Effector memory CD4-positive, alpha-beta T cell (primary cell): ENCODE data around the gene JAK3.

Source experiments
- DNase-seq, 3 donors: peaks; one replicate each; pipeline ENCODE4 v3.0.0-alpha.2; 2020
- H3K27ac ChIP-seq: 2 replicates; pipeline ENCODE4 v1.7.0; 2013; ENCODE audit warnings: mild to moderate bottlenecking, low read length, moderate library complexity; ENCODE audit not compliant: insufficient read depth, poor library complexity, severe bottlenecking
- H3K27me3 ChIP-seq: replicated peaks from 2 replicates; pipeline ENCODE4 v1.7.0; 2013; ENCODE audit warnings: mild to moderate bottlenecking, low read length; ENCODE audit not compliant: insufficient read depth, control insufficient read depth, poor library complexity, severe bottlenecking
- H3K36me3 ChIP-seq: 2 replicates; pipeline ENCODE4 v1.7.0; 2013; ENCODE audit warnings: mild to moderate bottlenecking, low read length, moderate library complexity; ENCODE audit not compliant: control insufficient read depth, insufficient read depth
- H3K4me1 ChIP-seq: 2 replicates; pipeline ENCODE4 v1.7.0; 2013; ENCODE audit warnings: low read length, mild to moderate bottlenecking; ENCODE audit not compliant: control insufficient read depth, insufficient read depth, poor library complexity, severe bottlenecking
- H3K4me3 ChIP-seq: 2 replicates; pipeline ENCODE4 v1.7.0; 2013; ENCODE audit warnings: low read length, low read depth, mild to moderate bottlenecking; ENCODE audit not compliant: insufficient read depth, poor library complexity, severe bottlenecking
- H3K9me3 ChIP-seq: 2 replicates; pipeline ENCODE4 v1.7.0; 2013; ENCODE audit warnings: mild to moderate bottlenecking, low read length, moderate library complexity; ENCODE audit not compliant: control insufficient read depth

Gene JAK3

GRCh38 chr19:17826508-17827056 lies 21.2 kb downstream of the JAK3 start:
- Histone ChIP-seq H3K27me3 (no peaks in the 10 kb centered on the region), H3K9me3 (no peaks in the 10 kb centered on the region), H3K27ac (no peak overlapping the region), H3K4me1 (no peaks in the 10 kb centered on the region), H3K4me3 (no peak overlapping the region), H3K36me3 (peaks cover 38% of the 10 kb centered on the region)
- DNase-seq: no peak

GRCh38 chr19:17824339-17824738 lies 23.4 kb downstream of the JAK3 start:
- Histone ChIP-seq H3K27ac (no peak overlapping the region), H3K4me3 (no peak overlapping the region), H3K27me3 (no peaks in the 10 kb centered on the region), H3K4me1 (no peaks in the 10 kb centered on the region), H3K36me3 (peaks cover 19% of the 10 kb centered on the region), H3K9me3 (no peaks in the 10 kb centered on the region)
- DNase-seq: no peak

DNA sequence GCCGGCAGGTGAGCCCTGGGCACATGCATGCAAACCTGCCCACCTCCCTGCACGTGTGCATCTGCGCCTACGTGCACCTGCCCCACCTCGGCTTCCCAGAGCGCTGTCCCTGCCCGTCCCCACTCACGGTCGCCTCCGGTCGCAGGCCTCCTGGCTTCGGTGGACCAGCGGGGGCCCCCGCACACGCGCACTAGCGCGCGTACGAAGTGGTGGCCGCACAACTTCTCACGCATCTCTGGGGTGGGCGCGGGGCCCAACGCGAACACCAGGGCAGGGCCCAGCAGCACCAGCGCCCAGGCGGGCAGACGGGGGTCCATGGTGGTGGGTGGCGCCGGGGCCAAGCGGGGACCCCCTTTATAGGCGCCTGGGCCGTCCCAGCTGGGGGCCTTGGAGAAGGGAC lies 26.6 kb downstream of the JAK3 start, which contains the start of gene INSL3:
TSS of gene INSL3 (minus strand) at position 330 of the 400 bp plus-strand sequence. CDS start at position 317, 13 bp downstream.
- DNase-seq: no peak
- no peaks in the 10 kb centered on the region for H3K9me3 ChIP-seq

GRCh38 chr19:17817668-17818363 lies 30.0 kb downstream of the JAK3 start:
- DNase-seq: no peak
- Histone ChIP-seq H3K9me3 (no peaks in the 10 kb centered on the region), H3K4me3 (no peak overlapping the region), H3K4me1 (no peaks in the 10 kb centered on the region), H3K27me3 (no peaks in the 10 kb centered on the region), H3K36me3 (no peaks in the 10 kb centered on the region), H3K27ac (no peak overlapping the region)

More for the DNA sequence above, 26.6 kb downstream of the JAK3 start, which contains the start of gene INSL3:
- no peaks in the 10 kb centered on the region for H3K27me3 ChIP-seq
- no peak within 1 kb of the TSS for H3K4me3 ChIP-seq
- peaks cover 5% of the 10 kb centered on the region for H3K36me3 ChIP-seq
- H3K27ac ChIP-seq: no peak within 1 kb of the TSS
- no peaks in the 10 kb centered on the region for H3K4me1 ChIP-seq

DNA sequence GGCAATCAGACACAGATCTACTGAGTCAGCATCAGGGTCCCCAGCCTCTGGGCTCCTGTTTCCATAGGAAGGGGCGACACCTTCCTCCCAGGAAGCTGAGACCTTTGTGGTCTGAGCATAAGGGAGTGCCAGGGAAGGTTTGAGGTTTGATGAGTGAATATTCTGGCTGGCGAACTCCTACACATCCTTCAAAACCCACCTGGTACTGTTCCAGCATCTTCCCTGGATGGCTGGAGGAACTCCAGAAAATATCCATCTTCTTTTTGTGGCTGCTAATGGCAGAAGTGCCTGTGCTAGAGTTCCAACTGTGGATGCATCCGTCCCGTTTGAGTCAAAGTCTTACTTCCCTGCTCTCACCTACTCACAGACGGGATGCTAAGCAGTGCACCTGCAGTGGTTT lies 35.7 kb downstream of the JAK3 start:
- H3K27ac ChIP-seq: no peak overlapping the region
- no peak for DNase-seq
- no peak overlapping the region for H3K4me3 ChIP-seq
- H3K4me1 ChIP-seq: no peaks in the 10 kb centered on the region
- no peaks in the 10 kb centered on the region for H3K9me3 ChIP-seq
- H3K36me3 ChIP-seq: no peaks in the 10 kb centered on the region
- no peaks in the 10 kb centered on the region for H3K27me3 ChIP-seq

DNA sequence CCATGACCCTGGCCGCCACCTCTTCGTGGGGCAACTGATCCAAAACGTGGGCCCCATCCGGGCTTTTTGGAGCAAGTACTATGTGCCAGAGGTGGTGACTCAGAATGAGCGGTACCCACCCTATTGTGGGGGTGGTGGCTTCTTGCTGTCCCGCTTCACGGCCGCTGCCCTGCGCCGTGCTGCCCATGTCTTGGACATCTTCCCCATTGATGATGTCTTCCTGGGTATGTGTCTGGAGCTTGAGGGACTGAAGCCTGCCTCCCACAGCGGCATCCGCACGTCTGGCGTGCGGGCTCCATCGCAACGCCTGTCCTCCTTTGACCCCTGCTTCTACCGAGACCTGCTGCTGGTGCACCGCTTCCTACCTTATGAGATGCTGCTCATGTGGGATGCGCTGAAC lies 36.1 kb downstream of the JAK3 start:
- H3K4me3 ChIP-seq: no peak overlapping the region

GRCh38 chr19:17811103-17811502 lies 36.7 kb downstream of the JAK3 start:
- H3K27ac ChIP-seq: no peak overlapping the region
- H3K27me3 ChIP-seq: no peaks in the 10 kb centered on the region
- DNase-seq: no peak

More for the DNA sequence above, 36.1 kb downstream of the JAK3 start:
- no peaks in the 10 kb centered on the region for H3K4me1 ChIP-seq
- H3K9me3 ChIP-seq: no peaks in the 10 kb centered on the region
- no peak for DNase-seq
- H3K36me3 ChIP-seq: no peaks in the 10 kb centered on the region
- H3K27me3 ChIP-seq: no peaks in the 10 kb centered on the region
- H3K27ac ChIP-seq: no peak overlapping the region

DNA sequence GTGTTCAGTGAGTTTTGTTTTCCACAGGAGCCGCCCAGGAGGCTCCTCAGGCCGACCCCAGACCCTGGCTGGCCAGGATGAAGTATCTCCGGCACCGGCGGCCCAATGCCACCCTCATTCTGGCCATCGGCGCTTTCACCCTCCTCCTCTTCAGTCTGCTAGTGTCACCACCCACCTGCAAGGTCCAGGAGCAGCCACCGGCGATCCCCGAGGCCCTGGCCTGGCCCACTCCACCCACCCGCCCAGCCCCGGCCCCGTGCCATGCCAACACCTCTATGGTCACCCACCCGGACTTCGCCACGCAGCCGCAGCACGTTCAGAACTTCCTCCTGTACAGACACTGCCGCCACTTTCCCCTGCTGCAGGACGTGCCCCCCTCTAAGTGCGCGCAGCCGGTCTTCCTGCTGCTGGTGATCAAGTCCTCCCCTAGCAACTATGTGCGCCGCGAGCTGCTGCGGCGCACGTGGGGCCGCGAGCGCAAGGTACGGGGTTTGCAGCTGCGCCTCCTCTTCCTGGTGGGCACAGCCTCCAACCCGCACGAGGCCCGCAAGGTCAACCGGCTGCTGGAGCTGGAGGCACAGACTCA lies 40.0 kb downstream of the JAK3 start:
- DNase-seq: no peak
- no peak overlapping the region for H3K4me3 ChIP-seq
- no peak overlapping the region for H3K27ac ChIP-seq
- no peaks in the 10 kb centered on the region for H3K9me3 ChIP-seq
- peaks cover 7% of the 10 kb centered on the region for H3K4me1 ChIP-seq
- H3K36me3 ChIP-seq: no peaks in the 10 kb centered on the region
- no peaks in the 10 kb centered on the region for H3K27me3 ChIP-seq

More at GRCh38 chr19:17811103-17811502, 36.7 kb downstream of the JAK3 start:
- Histone ChIP-seq H3K9me3 (no peaks in the 10 kb centered on the region), H3K36me3 (no peaks in the 10 kb centered on the region), H3K4me1 (no peaks in the 10 kb centered on the region), H3K4me3 (no peak overlapping the region)

DNA sequence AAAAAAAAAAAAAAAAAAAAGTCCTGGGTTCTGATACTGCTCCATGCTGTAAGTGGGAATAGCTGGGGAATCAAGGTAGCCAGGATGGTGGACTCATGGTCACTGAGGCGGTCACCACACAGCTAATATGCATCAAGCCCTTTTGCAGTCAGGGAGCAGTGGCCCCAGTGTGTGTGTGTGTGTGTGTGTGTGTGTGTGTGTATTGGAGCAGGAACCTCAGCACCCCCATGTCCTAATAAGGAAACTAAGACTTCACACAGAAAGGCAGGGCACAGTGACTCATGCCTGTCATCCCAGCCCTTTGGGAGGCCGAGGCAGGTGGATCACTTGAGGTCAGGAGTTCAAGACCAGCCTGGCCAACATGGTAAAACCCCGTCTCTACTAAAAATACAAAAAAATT lies 40.8 kb downstream of the JAK3 start:
- DNase-seq: no peak
- H3K27ac ChIP-seq: no peak overlapping the region
- H3K9me3 ChIP-seq: no peaks in the 10 kb centered on the region
- no peaks in the 10 kb centered on the region for H3K36me3 ChIP-seq
- H3K4me1 ChIP-seq: peaks cover 15% of the 10 kb centered on the region
- H3K27me3 ChIP-seq: no peaks in the 10 kb centered on the region
- no peak overlapping the region for H3K4me3 ChIP-seq

DNA sequence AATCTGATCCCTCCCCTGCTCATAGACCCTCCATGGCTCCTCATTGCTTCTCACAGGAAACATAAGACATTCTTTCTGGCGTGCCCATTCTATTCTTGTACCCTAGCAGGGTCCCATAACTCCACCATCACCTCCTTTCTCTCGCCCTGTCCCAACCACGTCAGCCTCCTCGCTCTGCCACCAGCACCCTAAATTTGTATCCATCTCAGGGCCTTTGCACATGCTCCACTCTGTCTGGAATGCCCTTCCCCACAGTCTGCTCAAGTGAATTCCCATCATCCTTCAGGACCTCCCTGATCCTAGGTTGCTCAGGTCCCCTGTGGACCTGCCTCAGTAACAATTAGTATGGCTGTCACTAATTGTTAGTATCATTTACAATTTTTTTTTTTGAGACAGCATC lies 42.4 kb downstream of the JAK3 start:
- Histone ChIP-seq H3K9me3 (no peaks in the 10 kb centered on the region), H3K4me1 (peaks cover 15% of the 10 kb centered on the region), H3K36me3 (no peaks in the 10 kb centered on the region), H3K4me3 (no peak overlapping the region), H3K27ac (no peak overlapping the region), H3K27me3 (no peaks in the 10 kb centered on the region)
- DNase-seq: no peak
